GM12892 (cell line): Measurements from ENCODE around the gene PMCH.
"Not testable (repeated sequence)": the region's sequence is repeated elsewhere in the genome, so short reads cannot be mapped to it uniquely, and the experiment has no call there.

ENCODE experiments used
- DNase-seq: peaks from one replicate; pipeline ENCODE4 v3.0.0; 2011; ENCODE audit not compliant: insufficient read length
- FAIRE-seq: peaks from 2 replicates; lab custom pipeline; 2011; peaks lifted over from hg19 to GRCh38; lab: Jason Lieb, UNC
- POLR2A ChIP-seq: IDR thresholded peaks from 2 replicates; pipeline ENCODE4 v1.6.1; 2011; ENCODE audit warnings: low read depth, low read length, control low read depth
- POLR2AphosphoS5 ChIP-seq: IDR thresholded peaks from 2 replicates; pipeline ENCODE4 v1.6.1; 2011; ENCODE audit warnings: low read depth, low read length, control low read depth
- TAF1 ChIP-seq: IDR thresholded peaks from 2 replicates; pipeline ENCODE4 v1.6.1; 2011; ENCODE audit warnings: low read depth, mild to moderate bottlenecking, control low read depth, low read length, borderline replicate concordance

The PMCH gene

DNA sequence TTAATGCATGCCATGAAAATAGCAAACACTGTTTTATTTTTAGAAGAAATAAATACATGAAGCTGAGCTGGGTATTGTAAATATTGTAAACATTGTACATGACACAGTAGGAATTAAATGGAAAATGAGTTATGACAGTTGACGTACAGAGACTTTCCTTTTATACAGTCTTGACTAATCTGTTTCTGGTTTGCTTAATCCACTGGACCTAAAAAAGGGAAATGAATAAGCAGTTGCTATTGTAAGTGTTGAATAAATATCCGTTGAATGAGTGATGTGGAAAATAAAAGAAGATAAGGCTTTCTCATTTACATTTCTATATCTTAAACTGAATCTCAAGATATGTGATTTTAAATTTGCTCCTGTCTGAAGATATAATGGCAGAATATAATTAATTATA, 15.0 kb downstream of the PMCH start:
- FAIRE-seq (no peak), DNase-seq (no peak)
- TF ChIP-seq POLR2A, result no peak
- TF ChIP-seq TAF1, result no peak
- no peak for TF ChIP-seq POLR2AphosphoS5

DNA sequence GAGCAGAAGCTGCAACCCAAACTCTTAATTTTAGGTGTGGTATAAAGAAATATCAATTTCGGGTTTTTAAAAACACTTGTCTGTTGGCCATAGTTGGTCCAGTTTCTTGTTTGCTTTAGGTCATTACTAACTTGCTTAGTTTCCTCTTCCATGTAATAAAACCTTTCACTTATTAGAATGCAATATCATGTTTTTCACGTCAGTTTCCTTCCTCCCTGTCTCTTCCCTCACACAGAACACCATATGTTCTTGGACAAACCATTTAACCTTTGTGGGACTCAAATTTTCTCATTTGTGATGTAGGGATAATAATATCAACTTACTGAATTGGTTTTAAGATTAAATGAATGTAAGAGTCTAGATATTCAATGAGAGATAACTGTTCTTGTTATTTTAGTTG, 22.9 kb downstream of the PMCH start:
- no peak for TF ChIP-seq TAF1
- no peak for TF ChIP-seq POLR2AphosphoS5
- TF ChIP-seq POLR2A, result no peak
- FAIRE-seq, result no peak
- DNase-seq, result no peak

DNA sequence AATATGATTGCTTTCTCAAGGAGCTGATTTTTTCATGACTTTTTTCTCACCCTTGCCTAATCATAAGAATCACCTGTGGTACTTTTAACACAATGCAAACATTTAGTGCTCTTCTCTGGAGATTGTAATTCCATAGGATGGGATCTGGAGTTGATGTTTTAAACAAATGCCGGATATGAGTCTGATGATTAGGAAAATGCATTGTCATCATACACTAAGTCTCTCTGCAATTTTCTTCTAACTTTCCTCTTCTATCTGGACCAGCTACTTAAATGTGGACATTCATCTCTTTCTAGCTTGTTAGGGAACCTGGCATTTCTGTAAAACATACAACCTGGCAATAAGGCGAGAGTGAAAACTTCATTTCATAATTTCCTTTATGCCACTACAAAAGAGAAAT, 23.5 kb downstream of the PMCH start:
- FAIRE-seq (peak; percentile 24), DNase-seq (no peak)
- TF ChIP-seq TAF1 (no peak), POLR2AphosphoS5 (no peak), POLR2A (no peak)

GRCh38 chr12:102172436-102172835, 25.2 kb downstream of the PMCH start:
- no peak for TF ChIP-seq POLR2AphosphoS5
- TF ChIP-seq TAF1, result no peak
- no peak for TF ChIP-seq POLR2A
- DNase-seq (no peak), FAIRE-seq (no peak)

DNA sequence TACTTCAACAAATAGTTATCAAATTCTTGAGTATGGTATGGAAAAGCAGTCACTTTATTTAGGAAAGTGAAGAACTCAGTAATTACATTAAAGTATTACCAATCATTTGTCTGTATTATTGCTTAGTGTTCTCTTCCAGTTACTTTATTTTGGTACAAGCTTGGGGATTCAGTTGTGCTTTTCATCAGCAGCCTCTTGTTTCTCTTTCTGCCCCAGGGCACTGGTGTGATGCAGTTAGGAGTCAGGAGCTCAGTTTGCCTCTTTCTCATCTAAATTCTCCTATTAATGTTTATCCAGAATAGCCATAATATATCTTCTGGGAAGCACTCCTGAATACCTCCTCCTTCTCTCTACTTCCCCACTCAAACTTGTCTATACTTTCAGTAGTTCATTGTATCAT, 25.7 kb downstream of the PMCH start:
- DNase-seq, result no peak
- FAIRE-seq, result no peak
- no peak for TF ChIP-seq POLR2A
- no peak for TF ChIP-seq POLR2AphosphoS5
- TF ChIP-seq TAF1, result no peak

- TF ChIP-seq TAF1 (no peak), POLR2A (no peak), POLR2AphosphoS5 (no peak)
- FAIRE-seq (peak; percentile 50), DNase-seq (no peak)
Observed at GRCh38 chr12:102169922-102170621, 27.6 kb downstream of the PMCH start.

DNA sequence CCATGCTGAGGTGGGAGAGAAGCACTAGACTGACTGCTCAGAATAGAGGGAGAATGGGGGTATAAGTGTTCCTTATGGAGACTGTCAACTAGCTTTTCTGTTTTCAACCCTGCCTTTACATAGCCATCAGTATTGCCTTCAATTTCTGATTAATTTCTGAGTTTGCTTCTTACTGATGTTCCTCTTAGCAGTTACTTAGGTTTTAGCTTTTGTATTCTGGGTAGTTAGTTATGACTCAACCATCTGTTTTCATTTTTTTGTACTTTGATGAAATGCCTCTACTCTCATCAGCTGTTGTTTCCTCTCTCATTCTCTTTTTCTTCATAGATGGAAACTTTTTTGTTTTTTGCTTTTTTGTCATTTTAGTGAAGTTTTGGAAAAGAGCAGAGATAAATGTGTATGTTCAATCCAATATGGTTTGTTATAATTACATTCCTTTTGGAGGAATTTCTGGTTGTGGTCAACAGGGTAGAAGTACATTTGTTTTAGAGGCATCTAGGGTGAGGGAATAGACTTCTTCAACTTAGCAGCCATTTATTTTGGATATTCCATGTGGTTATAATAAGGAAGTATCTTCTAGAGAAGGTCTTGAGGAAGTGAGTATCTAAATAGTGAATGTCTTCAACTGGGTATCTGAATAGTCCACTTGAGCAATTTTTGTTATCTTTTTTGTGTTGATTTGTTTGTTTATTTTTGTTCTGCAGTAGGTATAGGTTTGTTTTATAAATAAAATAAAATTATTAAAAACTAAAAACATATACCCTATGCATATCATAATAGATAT, 29.6 kb downstream of the PMCH start:
- no peak for DNase-seq
- TF ChIP-seq POLR2A, result no peak
- no peak for TF ChIP-seq TAF1
- TF ChIP-seq POLR2AphosphoS5, result no peak
- FAIRE-seq, result peak; percentile 44

GRCh38 chr12:102163383-102163782, 34.2 kb downstream of the PMCH start:
- TF ChIP-seq POLR2AphosphoS5 (no peak), POLR2A (no peak), TAF1 (no peak)
- DNase-seq (no peak), FAIRE-seq (no peak)

DNA sequence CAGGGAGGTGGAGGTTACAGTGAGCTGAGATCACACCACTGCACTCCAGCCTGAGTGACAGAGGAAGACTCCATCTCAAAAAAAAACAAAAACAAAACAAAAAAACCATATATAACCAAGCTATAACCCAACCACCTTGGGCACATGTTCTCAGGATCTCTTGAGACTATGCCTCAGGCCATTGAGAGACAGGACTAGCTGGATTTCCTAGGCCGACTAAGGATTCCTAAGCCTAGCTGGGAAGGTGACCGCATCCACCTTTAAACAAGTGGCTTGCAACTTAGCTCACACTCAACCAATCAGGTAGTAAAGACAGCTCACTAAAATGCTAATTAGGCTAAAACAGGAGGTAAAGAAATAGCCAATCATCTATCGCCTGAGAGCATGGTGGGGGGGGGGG, 42.4 kb downstream of the PMCH start:
- not testable (repeated sequence) for FAIRE-seq, DNase-seq

GRCh38 chr12:102147062-102147587, 50.5 kb downstream of the PMCH start:
- FAIRE-seq, DNase-seq: not testable (repeated sequence)
